SK-N-SH treated with all-trans-retinoic acid at 6 μM for 48 hours (cell line): ENCODE data around the gene TBC1D12.
A peak's percentile ranks its signal among the peaks of the same experiment; 100 is the strongest.
"Not testable (repeated sequence)": the region's sequence is repeated elsewhere in the genome, so short reads cannot be mapped to it uniquely, and the experiment has no call there.

Experiments used
- ATAC-seq: fragments of 200-7000 bp; cut with Tn5 transposase; 3 replicates; pipeline ENCODE4 v1.9.1; 2020; ENCODE audit warnings: mild to moderate bottlenecking, moderate library complexity
- ARNTL ChIP-seq: fragments of 450-650 bp; formaldehyde crosslinking; IDR thresholded peaks from 2 replicates; pipeline ENCODE4 v1.5.0; 2020; ENCODE audit warnings: low read depth, mild to moderate bottlenecking, moderate library complexity, borderline replicate concordance
- BACH2 ChIP-seq: fragments of 250-450 bp; sonication (Bioruptor Pico); IDR thresholded peaks from 2 replicates; pipeline ENCODE4 v1.9.0; 2021; ENCODE audit warnings: mild to moderate bottlenecking, borderline replicate concordance
- CREB5 ChIP-seq: fragments of 250-450 bp; sonication (Bioruptor Pico); IDR thresholded peaks from 2 replicates; pipeline ENCODE4 v1.5.1; 2020; ENCODE audit warnings: low read depth, mild to moderate bottlenecking, moderate library complexity
- CSRNP3 ChIP-seq: fragments of 250-450 bp; sonication (Bioruptor Pico); IDR thresholded peaks from 2 replicates; pipeline ENCODE4 v1.5.1; 2021; ENCODE audit warnings: mild to moderate bottlenecking, moderate library complexity
- ESRRG ChIP-seq: fragments of 250-450 bp; sonication (Bioruptor Pico); IDR thresholded peaks from 2 replicates; pipeline ENCODE4 v1.6.1; 2021; ENCODE audit warnings: mild to moderate bottlenecking
- GLIS3 ChIP-seq: fragments of 250-450 bp; sonication (Bioruptor Pico); IDR thresholded peaks from 2 replicates; pipeline ENCODE4 v1.5.0; 2020; ENCODE audit warnings: mild to moderate bottlenecking, moderate library complexity
- ISL1 ChIP-seq: fragments of 250-450 bp; sonication (Bioruptor Pico); IDR thresholded peaks from 2 replicates; pipeline ENCODE4 v2.1.2; 2022; ENCODE audit warnings: mild to moderate bottlenecking, moderate library complexity
- OSR1 ChIP-seq: fragments of 250-450 bp; sonication (Bioruptor Pico); IDR thresholded peaks from 2 replicates; pipeline ENCODE4 v1.8.0; 2022; ENCODE audit warnings: moderate library complexity, mild to moderate bottlenecking, inconsistent platforms
- PATZ1 ChIP-seq: fragments of 250-450 bp; sonication (Bioruptor Pico); IDR thresholded peaks from 2 replicates; pipeline ENCODE4 v1.8.0; 2020; ENCODE audit warnings: mild to moderate bottlenecking, moderate library complexity, borderline replicate concordance
- POU6F1 ChIP-seq: fragments of 250-450 bp; sonication (Bioruptor Pico); IDR thresholded peaks from 2 replicates; pipeline ENCODE4 v1.8.0; 2021; ENCODE audit warnings: low read depth, mild to moderate bottlenecking, moderate library complexity, borderline replicate concordance
- PPARA ChIP-seq: fragments of 250-450 bp; sonication (Bioruptor Pico); IDR thresholded peaks from 2 replicates; pipeline ENCODE4 v1.5.0; 2020; ENCODE audit warnings: mild to moderate bottlenecking, borderline replicate concordance
- RARB ChIP-seq: fragments of 250-450 bp; sonication (Bioruptor Pico); IDR thresholded peaks from 2 replicates; pipeline ENCODE4 v1.8.0; 2021; ENCODE audit warnings: mild to moderate bottlenecking, moderate library complexity
- SNAI2 ChIP-seq: fragments of 250-450 bp; sonication (Bioruptor Pico); IDR thresholded peaks from 2 replicates; pipeline ENCODE4 v1.5.0; 2020; ENCODE audit warnings: mild to moderate bottlenecking, moderate library complexity
- TCF4 ChIP-seq: fragments of 250-450 bp; sonication (Bioruptor Pico); IDR thresholded peaks from 2 replicates; pipeline ENCODE4 v1.8.0; 2021; ENCODE audit warnings: mild to moderate bottlenecking, moderate library complexity, borderline replicate concordance
- TOX ChIP-seq: fragments of 250-450 bp; sonication (Bioruptor Pico); IDR thresholded peaks from 2 replicates; pipeline ENCODE4 v1.8.0; 2021; ENCODE audit warnings: mild to moderate bottlenecking, moderate library complexity, borderline replicate concordance
- ZC3H10 ChIP-seq: fragments of 250-450 bp; sonication (Bioruptor Pico); IDR thresholded peaks from 2 replicates; pipeline ENCODE4 v1.5.1; 2021; ENCODE audit warnings: mild to moderate bottlenecking, moderate library complexity
- ZFP3 ChIP-seq: fragments of 250-450 bp; sonication (Bioruptor Pico); IDR thresholded peaks from 2 replicates; pipeline ENCODE4 v1.5.0; 2020; ENCODE audit warnings: mild to moderate bottlenecking, moderate library complexity
- ZFP30 ChIP-seq: fragments of 450-650 bp; formaldehyde crosslinking; IDR thresholded peaks from 2 replicates; pipeline ENCODE4 v1.5.0; 2022; ENCODE audit warnings: mild to moderate bottlenecking, moderate library complexity
- ZNF565 ChIP-seq: fragments of 450-650 bp; formaldehyde crosslinking; conservative IDR thresholded peaks from 2 replicates; pipeline ENCODE4 v1.5.0; 2020; ENCODE audit warnings: low read depth, mild to moderate bottlenecking, moderate library complexity
- ZNF70 ChIP-seq: fragments of 450-650 bp; formaldehyde crosslinking; IDR thresholded peaks from 2 replicates; pipeline ENCODE4 v1.5.0; 2020; ENCODE audit warnings: mild to moderate bottlenecking, moderate library complexity

TBC1D12 gene

GRCh38 chr10:94524711-94525110 lies 122.4 kb downstream of the TBC1D12 start:
- TF ChIP-seq PATZ1 (CRISPR knock-in tag): no peak
- TF ChIP-seq SNAI2 (CRISPR knock-in tag): no peak
- TF ChIP-seq ESRRG (CRISPR knock-in tag): no peak
- no peak for TF ChIP-seq TCF4 (CRISPR knock-in tag)
- TF ChIP-seq ISL1: no peak
- TF ChIP-seq TOX (CRISPR knock-in tag): no peak
- TF ChIP-seq PPARA (CRISPR knock-in tag): no peak
- no peak for TF ChIP-seq OSR1 (CRISPR knock-in tag)
- no peak for TF ChIP-seq POU6F1
- TF ChIP-seq ZNF565 (CRISPR knock-in tag): no peak
- TF ChIP-seq ZFP30 (CRISPR knock-in tag): no peak
- no peak for TF ChIP-seq ZFP3 (CRISPR knock-in tag)
- TF ChIP-seq CSRNP3 (CRISPR knock-in tag): no peak
- no peak for TF ChIP-seq GLIS3 (CRISPR knock-in tag)
- no peak for TF ChIP-seq BACH2 (CRISPR knock-in tag)
- TF ChIP-seq ARNTL (CRISPR knock-in tag): no peak
- TF ChIP-seq ZC3H10 (CRISPR knock-in tag): no peak
- TF ChIP-seq ZNF70 (CRISPR knock-in tag): no peak
- TF ChIP-seq CREB5: no peak
- TF ChIP-seq RARB (CRISPR knock-in tag): no peak
- ATAC-seq: no peak

- not testable (repeated sequence) for ATAC-seq
Observed at GRCh38 chr10:94531550-94531949, 129.2 kb downstream of the TBC1D12 start.

GRCh38 chr10:94533027-94533426 lies 130.7 kb downstream of the TBC1D12 start:
- no peak for ATAC-seq
- TF ChIP-seq SNAI2 (CRISPR knock-in tag) (no peak), GLIS3 (CRISPR knock-in tag) (no peak), POU6F1 (no peak)

GRCh38 chr10:94542282-94542681 lies 139.9 kb downstream of the TBC1D12 start:
- ATAC-seq: not testable (repeated sequence)

- TF ChIP-seq OSR1 (CRISPR knock-in tag): no peak
- no peak for TF ChIP-seq GLIS3 (CRISPR knock-in tag)
- TF ChIP-seq SNAI2 (CRISPR knock-in tag): no peak
- no peak for TF ChIP-seq ARNTL (CRISPR knock-in tag)
- TF ChIP-seq TOX (CRISPR knock-in tag): no peak
- no peak for TF ChIP-seq RARB (CRISPR knock-in tag)
- ATAC-seq: peak; percentile 83
Observed at GRCh38 chr10:94545391-94546048, 143.2 kb downstream of the TBC1D12 start, which contains the start of gene HELLS. Gene HELLS, plus strand, starts transcription at chr10:94545788. Its CDS starts 134 bp downstream, at chr10:94545922.
